Measurements from ENCODE around the gene STX8.

DNA sequence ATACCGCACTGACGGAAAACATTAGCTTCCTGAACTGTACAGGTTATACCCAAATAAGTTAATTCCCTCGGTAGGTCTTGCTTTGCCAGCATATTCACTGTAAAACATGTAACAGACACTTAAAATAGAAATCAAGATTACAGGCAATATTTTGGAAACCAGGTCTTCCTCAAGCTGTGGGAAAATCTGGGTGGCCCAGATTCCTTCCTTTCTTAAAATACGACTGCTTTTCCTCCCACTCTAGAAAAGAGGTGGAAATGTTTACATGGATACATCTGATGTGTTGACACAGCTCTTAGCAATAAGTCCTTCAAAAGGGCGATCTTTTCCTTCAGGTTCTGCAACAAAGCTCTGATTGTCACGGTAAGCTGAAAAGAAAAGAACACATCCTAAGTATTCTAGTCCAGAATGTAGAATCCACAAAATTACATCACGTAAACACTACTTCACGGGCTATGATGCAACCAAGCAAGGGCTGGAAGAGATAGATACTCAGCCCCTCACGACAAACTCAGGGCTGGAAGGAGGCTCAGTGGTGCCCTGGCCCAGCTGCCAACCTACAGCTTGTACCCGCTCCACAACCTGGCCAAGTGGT is 18.4 kb downstream of the STX8 start:
- TF ChIP-seq, protein P1, sequence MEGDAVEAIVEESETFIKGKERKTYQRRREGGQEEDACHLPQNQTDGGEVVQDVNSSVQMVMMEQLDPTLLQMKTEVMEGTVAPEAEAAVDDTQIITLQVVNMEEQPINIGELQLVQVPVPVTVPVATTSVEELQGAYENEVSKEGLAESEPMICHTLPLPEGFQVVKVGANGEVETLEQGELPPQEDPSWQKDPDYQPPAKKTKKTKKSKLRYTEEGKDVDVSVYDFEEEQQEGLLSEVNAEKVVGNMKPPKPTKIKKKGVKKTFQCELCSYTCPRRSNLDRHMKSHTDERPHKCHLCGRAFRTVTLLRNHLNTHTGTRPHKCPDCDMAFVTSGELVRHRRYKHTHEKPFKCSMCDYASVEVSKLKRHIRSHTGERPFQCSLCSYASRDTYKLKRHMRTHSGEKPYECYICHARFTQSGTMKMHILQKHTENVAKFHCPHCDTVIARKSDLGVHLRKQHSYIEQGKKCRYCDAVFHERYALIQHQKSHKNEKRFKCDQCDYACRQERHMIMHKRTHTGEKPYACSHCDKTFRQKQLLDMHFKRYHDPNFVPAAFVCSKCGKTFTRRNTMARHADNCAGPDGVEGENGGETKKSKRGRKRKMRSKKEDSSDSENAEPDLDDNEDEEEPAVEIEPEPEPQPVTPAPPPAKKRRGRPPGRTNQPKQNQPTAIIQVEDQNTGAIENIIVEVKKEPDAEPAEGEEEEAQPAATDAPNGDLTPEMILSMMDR (IDR thresholded peaks at IDR 0.05), result no peak
- TF ChIP-seq POLR2A (IDR thresholded peaks at IDR 0.05), result no peak
- TF ChIP-seq POLR2AphosphoS5 (IDR thresholded peaks at IDR 0.05), result no peak
